Lower leg skin (tissue), 3 donors: ENCODE results near the gene C1orf35.

Experiments
- POLR2A ChIP-seq, 2 donors: fragments of 450-650 bp; IDR thresholded peaks; one replicate each; pipeline ENCODE4 v1.6.1; 2016 to 2017; ENCODE audit warnings: antibody characterized with exemption in 2 of 2, mild to moderate bottlenecking in 1 of 2, moderate library complexity in 1 of 2
- TF ChIP-seq, protein P1 (sequence below), 3 donors: fragments of 450-650 bp; IDR thresholded peaks; one replicate each; pipeline ENCODE4 v1.5.1; 2016; ENCODE audit warnings: antibody characterized with exemption in 3 of 3, mild to moderate bottlenecking in 3 of 3, moderate library complexity in 2 of 3

DNA sequence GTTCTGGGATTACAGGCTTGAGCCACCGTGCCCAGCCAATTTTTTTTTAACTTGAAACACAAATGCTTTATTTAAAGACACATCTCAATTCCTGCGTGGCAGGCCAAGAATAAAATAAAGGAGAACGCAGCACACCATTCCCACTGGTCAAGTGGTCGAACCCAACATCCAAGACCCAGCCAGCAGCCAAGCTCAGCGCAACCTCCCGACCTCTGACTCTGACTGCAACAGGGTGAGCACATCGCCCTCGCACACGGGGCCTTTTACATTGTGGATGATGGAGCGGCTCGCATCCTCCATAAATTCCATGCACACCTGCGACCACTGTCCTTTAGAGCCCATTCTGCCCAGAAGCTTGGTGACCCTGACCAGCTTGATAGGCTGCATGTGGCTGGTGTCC lies 31.5 kb upstream of the C1orf35 start:
- TF ChIP-seq, protein P1, sequence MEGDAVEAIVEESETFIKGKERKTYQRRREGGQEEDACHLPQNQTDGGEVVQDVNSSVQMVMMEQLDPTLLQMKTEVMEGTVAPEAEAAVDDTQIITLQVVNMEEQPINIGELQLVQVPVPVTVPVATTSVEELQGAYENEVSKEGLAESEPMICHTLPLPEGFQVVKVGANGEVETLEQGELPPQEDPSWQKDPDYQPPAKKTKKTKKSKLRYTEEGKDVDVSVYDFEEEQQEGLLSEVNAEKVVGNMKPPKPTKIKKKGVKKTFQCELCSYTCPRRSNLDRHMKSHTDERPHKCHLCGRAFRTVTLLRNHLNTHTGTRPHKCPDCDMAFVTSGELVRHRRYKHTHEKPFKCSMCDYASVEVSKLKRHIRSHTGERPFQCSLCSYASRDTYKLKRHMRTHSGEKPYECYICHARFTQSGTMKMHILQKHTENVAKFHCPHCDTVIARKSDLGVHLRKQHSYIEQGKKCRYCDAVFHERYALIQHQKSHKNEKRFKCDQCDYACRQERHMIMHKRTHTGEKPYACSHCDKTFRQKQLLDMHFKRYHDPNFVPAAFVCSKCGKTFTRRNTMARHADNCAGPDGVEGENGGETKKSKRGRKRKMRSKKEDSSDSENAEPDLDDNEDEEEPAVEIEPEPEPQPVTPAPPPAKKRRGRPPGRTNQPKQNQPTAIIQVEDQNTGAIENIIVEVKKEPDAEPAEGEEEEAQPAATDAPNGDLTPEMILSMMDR (IDR thresholded peaks at IDR 0.05) = no peak
- TF ChIP-seq POLR2A (IDR thresholded peaks at IDR 0.05) = no peak
